ENCODE results near the gene SLC6A19.

DNA sequence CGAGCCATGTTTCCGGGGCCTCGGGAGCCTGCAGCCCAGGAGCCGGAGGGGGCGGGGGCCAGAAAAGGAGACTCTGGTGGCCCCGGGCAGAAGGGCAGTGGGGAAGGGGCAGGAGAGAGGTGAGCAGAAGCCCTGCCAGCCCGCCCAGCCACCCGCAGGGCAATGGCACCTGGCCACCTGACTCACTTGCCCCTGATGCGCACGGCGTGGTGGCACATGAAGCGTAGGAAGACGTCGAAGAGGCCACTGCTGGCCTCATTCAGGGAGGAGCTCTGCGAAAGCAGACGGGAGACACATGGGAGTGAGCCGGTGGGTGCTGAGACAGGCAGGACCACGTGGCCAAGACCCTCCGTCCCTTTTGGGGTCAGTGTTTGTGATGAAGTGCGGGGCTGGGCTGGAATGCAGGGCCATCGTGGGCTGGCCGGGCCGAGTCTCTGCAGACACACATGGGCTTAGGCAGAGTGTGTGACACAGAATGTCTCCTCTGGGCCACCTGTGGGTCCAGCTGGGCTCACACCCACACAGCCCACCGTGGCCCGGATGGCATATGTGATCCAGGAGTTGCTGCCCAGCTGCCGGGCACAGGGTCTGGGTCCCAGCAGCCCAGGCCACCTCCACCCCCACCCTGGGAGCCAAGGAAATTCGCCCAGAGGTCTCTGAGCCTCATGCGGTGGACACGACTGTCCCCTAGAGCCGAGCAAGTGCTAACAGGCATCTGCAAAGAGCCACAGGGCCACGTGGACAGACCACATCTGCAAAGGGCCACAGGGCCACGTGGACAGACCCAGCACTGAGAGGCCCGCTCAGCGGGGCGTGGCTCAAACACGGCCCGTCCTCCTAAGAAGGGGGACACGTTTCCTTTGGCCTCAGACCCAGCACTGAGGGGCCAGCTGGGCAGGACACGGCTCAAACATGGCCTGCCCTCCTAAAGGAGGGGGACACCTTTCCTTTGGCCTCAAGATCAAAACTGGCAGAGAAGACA, 69.8 kb downstream of the SLC6A19 start:
- TF ChIP-seq, protein P1, sequence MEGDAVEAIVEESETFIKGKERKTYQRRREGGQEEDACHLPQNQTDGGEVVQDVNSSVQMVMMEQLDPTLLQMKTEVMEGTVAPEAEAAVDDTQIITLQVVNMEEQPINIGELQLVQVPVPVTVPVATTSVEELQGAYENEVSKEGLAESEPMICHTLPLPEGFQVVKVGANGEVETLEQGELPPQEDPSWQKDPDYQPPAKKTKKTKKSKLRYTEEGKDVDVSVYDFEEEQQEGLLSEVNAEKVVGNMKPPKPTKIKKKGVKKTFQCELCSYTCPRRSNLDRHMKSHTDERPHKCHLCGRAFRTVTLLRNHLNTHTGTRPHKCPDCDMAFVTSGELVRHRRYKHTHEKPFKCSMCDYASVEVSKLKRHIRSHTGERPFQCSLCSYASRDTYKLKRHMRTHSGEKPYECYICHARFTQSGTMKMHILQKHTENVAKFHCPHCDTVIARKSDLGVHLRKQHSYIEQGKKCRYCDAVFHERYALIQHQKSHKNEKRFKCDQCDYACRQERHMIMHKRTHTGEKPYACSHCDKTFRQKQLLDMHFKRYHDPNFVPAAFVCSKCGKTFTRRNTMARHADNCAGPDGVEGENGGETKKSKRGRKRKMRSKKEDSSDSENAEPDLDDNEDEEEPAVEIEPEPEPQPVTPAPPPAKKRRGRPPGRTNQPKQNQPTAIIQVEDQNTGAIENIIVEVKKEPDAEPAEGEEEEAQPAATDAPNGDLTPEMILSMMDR (conservative IDR thresholded peaks at IDR 0.05; ENCODE audit: low read depth, low read length) = no peak
- TF ChIP-seq EZH2 (IDR thresholded peaks at IDR 0.05; ENCODE audit: low read length, unreplicated experiment) (no peak), EZH2phosphoT487 (IDR thresholded peaks at IDR 0.05; ENCODE audit: borderline replicate concordance, low read length) (no peak)
